ENCODE measurements around the gene SYNCRIP.
A peak's percentile ranks its signal among the peaks of the same experiment; 100 is the strongest.
"Not testable (repeated sequence)": the region's sequence is repeated elsewhere in the genome, so short reads cannot be mapped to it uniquely, and the experiment has no call there.

SYNCRIP gene

GRCh38 chr6:85669735-85670194 is 27.1 kb upstream of the SYNCRIP start:
- peak; percentile 18 for DNase-seq (ENCODE audit: low read depth)

GRCh38 chr6:85662251-85662650 is 19.6 kb upstream of the SYNCRIP start:
- no peak for DNase-seq (ENCODE audit: low read depth)

GRCh38 chr6:85660181-85660611 is 17.5 kb upstream of the SYNCRIP start:
- DNase-seq (ENCODE audit: low read depth) = no peak

- no peak for DNase-seq (ENCODE audit: low read depth)
These were observed 7.9 kb upstream of the SYNCRIP start for GRCh38 chr6:85650606-85651005.

GRCh38 chr6:85644279-85644762 is 1.6 kb upstream of the SYNCRIP start:
- no peak for DNase-seq (ENCODE audit: low read depth)

- DNase-seq (ENCODE audit: low read depth) = peak; percentile 52
These were observed 1.0 kb upstream of the SYNCRIP start for GRCh38 chr6:85643537-85644278.

GRCh38 chr6:85641897-85642773 is 551 bp downstream of the SYNCRIP start:
- peak; percentile 49 for DNase-seq (ENCODE audit: low read depth)

GRCh38 chr6:85641522-85641896 is 1.2 kb downstream of the SYNCRIP start:
- DNase-seq (ENCODE audit: low read depth) = no peak

GRCh38 chr6:85640821-85641220 is 1.9 kb downstream of the SYNCRIP start:
- DNase-seq (ENCODE audit: low read depth) = no peak

- no peak for DNase-seq (ENCODE audit: low read depth)
These were observed 5.1 kb downstream of the SYNCRIP start for GRCh38 chr6:85637579-85637978.

GRCh38 chr6:85632164-85632942 is 10.3 kb downstream of the SYNCRIP start:
- DNase-seq (ENCODE audit: low read depth) = no peak

GRCh38 chr6:85631117-85631516 is 11.6 kb downstream of the SYNCRIP start:
- DNase-seq (ENCODE audit: low read depth) = not testable (repeated sequence)

GRCh38 chr6:85628353-85628752 is 14.3 kb downstream of the SYNCRIP start:
- no peak for DNase-seq (ENCODE audit: low read depth)

GRCh38 chr6:85620308-85620707 is 22.4 kb downstream of the SYNCRIP start:
- no peak for DNase-seq (ENCODE audit: low read depth)

- DNase-seq (ENCODE audit: low read depth) = no peak
These were observed 27.9 kb downstream of the SYNCRIP start for GRCh38 chr6:85614780-85615179.

GRCh38 chr6:85612690-85613474 is 29.8 kb downstream of the SYNCRIP start:
- DNase-seq (ENCODE audit: low read depth) = no peak

GRCh38 chr6:85610182-85610895 is 32.3 kb downstream of the SYNCRIP start:
- DNase-seq (ENCODE audit: low read depth) = no peak

GRCh38 chr6:85602100-85602499 is 40.6 kb downstream of the SYNCRIP start:
- no peak for DNase-seq (ENCODE audit: low read depth)

GRCh38 chr6:85600713-85601313 is 41.9 kb downstream of the SYNCRIP start:
- DNase-seq (ENCODE audit: low read depth) = no peak

Data from T follicular helper cell (primary cell).